Measurements from ENCODE around the gene HOXC12. TPM values are rescaled to one million over a fixed set of nuclear protein-coding genes. Genes with fewer than 3 reads are reported as not detected.

The HOXC12 gene
- total and polyA plus RNA-seq, 11 donors: not detected

DNA sequence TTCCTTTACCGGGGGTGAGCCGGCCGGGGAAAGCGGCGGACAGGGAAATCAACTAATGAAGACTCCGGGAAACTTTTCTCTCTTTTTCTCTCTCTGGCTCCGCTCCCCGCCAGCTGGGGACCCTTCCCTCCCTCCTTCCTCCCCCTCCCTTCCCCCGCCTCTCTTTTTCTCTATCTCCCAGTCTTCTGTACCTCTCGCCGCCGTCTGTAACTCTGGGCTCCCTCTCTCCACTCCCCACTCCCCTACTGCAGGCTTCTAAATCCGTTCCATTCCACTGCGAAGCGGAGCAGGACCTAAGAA, 11.3 kb downstream of the HOXC12 start:
- 2 to 5% (median 3%) methylated on average over 15 of the region's 15 CpGs for WGBS, 4 donors
- DNase-seq (no peak), ATAC-seq (no peak)
- Histone ChIP-seq H3K4me1 (peaks cover 0 to 26% (median 5%) of the 10 kb centered on the region in 12 donors), H3K27me3 (peaks cover 84 to 100% (median 100%) of the 10 kb centered on the region in 9 donors), H3K9me3 (no peaks in the 10 kb centered on the region), H3K27ac (no peak overlapping the region), H3K36me3 (no peaks in the 10 kb centered on the region), H3K4me3 (peak overlapping the region in 1 of 12 donors; percentile 8)
- no peak for TF ChIP-seq POLR2A (IDR thresholded peaks at IDR 0.05)
- TF ChIP-seq, protein P1, sequence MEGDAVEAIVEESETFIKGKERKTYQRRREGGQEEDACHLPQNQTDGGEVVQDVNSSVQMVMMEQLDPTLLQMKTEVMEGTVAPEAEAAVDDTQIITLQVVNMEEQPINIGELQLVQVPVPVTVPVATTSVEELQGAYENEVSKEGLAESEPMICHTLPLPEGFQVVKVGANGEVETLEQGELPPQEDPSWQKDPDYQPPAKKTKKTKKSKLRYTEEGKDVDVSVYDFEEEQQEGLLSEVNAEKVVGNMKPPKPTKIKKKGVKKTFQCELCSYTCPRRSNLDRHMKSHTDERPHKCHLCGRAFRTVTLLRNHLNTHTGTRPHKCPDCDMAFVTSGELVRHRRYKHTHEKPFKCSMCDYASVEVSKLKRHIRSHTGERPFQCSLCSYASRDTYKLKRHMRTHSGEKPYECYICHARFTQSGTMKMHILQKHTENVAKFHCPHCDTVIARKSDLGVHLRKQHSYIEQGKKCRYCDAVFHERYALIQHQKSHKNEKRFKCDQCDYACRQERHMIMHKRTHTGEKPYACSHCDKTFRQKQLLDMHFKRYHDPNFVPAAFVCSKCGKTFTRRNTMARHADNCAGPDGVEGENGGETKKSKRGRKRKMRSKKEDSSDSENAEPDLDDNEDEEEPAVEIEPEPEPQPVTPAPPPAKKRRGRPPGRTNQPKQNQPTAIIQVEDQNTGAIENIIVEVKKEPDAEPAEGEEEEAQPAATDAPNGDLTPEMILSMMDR (IDR thresholded peaks at IDR 0.05): no peak
- intact Hi-C loops (cut with DNase I): no loop called here

DNA sequence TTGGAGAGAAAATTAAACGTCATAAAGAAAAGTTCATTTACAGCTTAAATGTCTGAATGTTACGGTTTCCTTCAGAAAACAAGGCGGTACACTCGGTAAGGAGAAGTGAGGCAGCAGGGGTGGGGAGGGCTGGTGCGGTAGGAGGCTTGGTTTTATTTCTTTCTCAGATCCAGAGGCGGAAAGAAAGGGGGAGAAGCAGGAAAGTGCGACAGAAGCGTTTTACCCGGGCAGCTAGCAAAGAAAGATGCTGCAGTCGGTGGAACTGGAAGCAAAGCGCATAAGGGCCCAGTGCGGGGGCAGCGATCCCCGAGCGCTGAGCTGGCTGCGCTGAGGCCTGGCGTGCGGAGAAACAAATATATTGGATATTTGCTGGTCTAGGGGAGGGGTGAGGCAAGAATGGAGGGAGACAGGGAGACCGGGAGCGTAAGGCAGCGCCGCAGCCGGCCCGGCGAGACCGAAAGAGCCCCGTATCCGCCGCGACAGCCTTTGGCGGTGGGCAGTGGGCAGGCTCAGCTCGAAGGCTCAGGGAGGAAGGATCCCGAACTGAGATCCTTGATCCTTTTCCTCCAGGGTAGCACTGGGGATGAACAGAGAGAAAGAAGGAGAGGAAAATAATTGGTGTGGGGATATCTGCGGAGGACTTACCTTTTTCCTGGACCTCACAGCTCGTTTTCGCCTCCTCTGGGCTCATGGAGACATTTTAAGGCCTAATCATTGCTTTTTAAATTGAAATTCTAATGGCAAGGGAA, 11.9 kb downstream of the HOXC12 start:
- WGBS, 4 donors: 6 to 7% (median 6%) methylated on average over 30 to 36 of the region's 36 CpGs
- ATAC-seq (no peak), DNase-seq (no peak)
- intact Hi-C loops (cut with DNase I): no loop called here
- Histone ChIP-seq H3K9me3 (no peaks in the 10 kb centered on the region), H3K4me3 (no peak overlapping the region), H3K4me1 (peaks cover 0 to 21% (median 5%) of the 10 kb centered on the region in 12 donors), H3K36me3 (no peaks in the 10 kb centered on the region), H3K27ac (no peak overlapping the region), H3K27me3 (peaks cover 84 to 100% (median 100%) of the 10 kb centered on the region in 9 donors)
- TF ChIP-seq, protein P1 (IDR thresholded peaks at IDR 0.05): no peak
- no peak for TF ChIP-seq POLR2A (IDR thresholded peaks at IDR 0.05)

DNA sequence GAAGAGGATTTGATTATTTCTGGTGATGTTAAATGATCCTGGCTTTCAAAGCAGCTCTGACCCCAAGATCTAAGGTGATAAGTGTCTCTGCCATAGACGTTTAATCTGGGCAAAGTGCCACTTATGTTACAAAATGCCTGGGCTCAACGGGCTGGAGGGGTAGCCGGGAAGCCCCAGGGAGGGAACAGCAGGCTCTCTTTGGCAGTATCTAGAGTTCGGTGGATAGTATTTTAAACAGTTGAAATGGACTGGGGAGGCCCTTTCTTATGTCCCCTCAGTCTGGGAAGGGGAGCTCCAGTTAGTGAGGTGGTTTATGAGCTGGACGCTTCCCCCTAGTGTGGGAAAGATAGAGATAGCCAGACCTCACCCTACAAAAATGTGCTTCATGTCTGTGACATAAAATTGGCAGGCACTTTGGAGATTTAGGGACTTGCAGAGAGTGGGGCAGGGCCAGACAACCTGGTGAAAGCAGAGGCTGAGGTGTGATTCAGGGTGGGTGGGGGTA, 12.8 kb downstream of the HOXC12 start:
- 6 to 19% (median 10%) methylated on average over 5 of the region's 5 CpGs for WGBS, 4 donors
- no peaks in the 10 kb centered on the region for H3K9me3 ChIP-seq
- intact Hi-C loops (cut with DNase I): no loop called here
- no peaks in the 10 kb centered on the region for H3K36me3 ChIP-seq
- no peak overlapping the region for H3K27ac ChIP-seq
- ATAC-seq (no peak), DNase-seq (no peak)
- H3K27me3 ChIP-seq: peaks cover 83 to 100% (median 100%) of the 10 kb centered on the region in 9 donors
- TF ChIP-seq, protein P1 (IDR thresholded peaks at IDR 0.05): no peak
- no peak for TF ChIP-seq POLR2A (IDR thresholded peaks at IDR 0.05)
- peaks cover 0 to 20% (median 5%) of the 10 kb centered on the region in 12 donors for H3K4me1 ChIP-seq
- no peak overlapping the region for H3K4me3 ChIP-seq

DNA sequence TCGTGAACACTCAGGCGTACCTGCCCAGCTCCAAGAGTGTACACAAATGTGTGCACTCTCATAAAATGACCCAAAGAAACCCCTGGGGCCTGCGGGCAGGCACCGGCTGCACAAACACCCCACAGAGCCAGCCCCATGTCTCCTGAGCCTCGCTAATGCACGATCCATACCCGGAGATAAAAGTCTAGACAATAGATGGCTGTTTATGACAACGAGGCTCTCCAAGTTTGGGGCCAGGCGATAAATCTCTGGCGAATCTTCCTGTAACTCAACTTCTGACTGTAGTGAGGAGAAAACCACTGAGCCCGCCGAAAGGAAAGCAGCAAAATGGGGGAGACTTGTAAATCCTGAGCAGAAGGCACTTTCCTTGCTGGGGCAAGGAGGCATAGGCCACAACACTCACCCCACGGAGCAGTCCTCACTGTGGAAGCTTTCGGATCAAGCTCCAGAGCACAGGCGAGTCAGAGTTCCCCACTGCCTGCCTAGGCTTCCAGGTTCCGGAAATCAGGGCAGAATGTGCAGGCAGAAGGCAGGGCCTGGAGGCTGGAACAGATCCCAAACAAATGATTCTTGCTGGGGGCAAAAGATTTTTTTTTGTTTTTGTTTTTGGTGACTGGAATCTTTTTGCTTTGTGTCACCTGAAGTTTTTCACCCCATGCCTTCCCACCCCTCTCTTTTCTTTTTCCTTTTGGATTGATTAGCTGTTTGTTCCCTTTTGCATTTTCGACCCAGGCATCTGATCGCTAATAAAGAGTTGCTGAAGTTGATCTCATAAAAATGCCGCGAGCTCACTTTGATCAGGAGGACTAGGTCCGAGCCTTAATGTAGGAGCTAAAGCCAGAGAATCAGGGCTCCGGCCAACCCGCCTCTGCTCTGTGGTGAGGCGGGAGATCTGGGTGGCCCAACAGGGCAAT, 13.8 kb downstream of the HOXC12 start:
- no peak overlapping the region for H3K27ac ChIP-seq
- no peaks in the 10 kb centered on the region for H3K9me3 ChIP-seq
- H3K36me3 ChIP-seq: no peaks in the 10 kb centered on the region
- no peak for ATAC-seq
- WGBS, 4 donors: 12 to 20% (median 13%) methylated on average over 23 to 24 of the region's 24 CpGs
- peaks cover 84 to 100% (median 100%) of the 10 kb centered on the region in 9 donors for H3K27me3 ChIP-seq
- intact Hi-C loops (cut with DNase I): no loop called here
- H3K4me3 ChIP-seq: no peak overlapping the region
- DNase-seq: no peak
- peaks cover 0 to 24% (median 6%) of the 10 kb centered on the region in 12 donors for H3K4me1 ChIP-seq
- TF ChIP-seq POLR2A (IDR thresholded peaks at IDR 0.05): no peak
- TF ChIP-seq, protein P1 (IDR thresholded peaks at IDR 0.05): no peak
